AG09319 (cell line): ENCODE results near the gene NUDT14.

ENCODE experiments used
- DNase-seq: peaks from one replicate; pipeline ENCODE4 v3.0.0-alpha.2; 2010; ENCODE audit warnings: low read depth; ENCODE audit errors: extremely low read depth
- TF ChIP-seq, protein P1 (sequence below): IDR thresholded peaks from 2 replicates; pipeline ENCODE4 v1.5.1; 2011; ENCODE audit warnings: low read depth, mild to moderate bottlenecking, inconsistent platforms, low read length, moderate library complexity

Gene NUDT14

DNA sequence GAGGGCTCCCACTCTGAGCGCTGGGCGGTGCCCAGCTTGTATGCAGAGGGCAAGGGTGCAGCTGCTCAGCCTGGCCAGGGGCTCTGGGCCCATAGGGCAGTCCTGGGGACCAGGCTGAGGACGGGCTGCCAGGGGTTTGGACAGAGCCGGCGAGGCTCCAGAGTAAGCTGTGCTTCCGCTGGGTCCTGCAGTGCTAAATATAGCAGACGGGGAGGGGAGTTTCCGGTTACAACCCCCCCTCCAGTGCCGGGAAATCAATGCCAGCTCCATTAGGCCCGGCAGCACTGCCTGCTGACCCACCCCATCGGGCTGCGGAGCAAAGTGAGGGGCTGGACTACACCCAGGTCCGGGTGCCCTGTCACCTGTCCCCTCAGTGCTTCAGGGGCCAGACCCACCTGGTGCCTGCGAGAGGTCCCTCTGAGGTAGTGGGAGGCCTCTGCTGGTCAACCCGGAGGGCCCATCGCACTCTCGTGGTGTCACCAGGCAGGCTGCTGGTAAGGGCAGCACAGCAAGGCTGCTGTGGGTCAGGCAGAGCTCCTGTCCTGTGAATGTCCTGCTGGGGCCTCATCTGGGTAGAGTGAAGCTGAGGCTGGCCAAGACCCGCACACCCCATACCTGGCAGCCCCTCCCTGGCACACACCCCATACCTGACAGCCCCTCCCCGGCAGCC is 10.0 kb downstream of the NUDT14 start:
- TF ChIP-seq, protein P1, sequence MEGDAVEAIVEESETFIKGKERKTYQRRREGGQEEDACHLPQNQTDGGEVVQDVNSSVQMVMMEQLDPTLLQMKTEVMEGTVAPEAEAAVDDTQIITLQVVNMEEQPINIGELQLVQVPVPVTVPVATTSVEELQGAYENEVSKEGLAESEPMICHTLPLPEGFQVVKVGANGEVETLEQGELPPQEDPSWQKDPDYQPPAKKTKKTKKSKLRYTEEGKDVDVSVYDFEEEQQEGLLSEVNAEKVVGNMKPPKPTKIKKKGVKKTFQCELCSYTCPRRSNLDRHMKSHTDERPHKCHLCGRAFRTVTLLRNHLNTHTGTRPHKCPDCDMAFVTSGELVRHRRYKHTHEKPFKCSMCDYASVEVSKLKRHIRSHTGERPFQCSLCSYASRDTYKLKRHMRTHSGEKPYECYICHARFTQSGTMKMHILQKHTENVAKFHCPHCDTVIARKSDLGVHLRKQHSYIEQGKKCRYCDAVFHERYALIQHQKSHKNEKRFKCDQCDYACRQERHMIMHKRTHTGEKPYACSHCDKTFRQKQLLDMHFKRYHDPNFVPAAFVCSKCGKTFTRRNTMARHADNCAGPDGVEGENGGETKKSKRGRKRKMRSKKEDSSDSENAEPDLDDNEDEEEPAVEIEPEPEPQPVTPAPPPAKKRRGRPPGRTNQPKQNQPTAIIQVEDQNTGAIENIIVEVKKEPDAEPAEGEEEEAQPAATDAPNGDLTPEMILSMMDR = no peak
- DNase-seq = no peak

DNA sequence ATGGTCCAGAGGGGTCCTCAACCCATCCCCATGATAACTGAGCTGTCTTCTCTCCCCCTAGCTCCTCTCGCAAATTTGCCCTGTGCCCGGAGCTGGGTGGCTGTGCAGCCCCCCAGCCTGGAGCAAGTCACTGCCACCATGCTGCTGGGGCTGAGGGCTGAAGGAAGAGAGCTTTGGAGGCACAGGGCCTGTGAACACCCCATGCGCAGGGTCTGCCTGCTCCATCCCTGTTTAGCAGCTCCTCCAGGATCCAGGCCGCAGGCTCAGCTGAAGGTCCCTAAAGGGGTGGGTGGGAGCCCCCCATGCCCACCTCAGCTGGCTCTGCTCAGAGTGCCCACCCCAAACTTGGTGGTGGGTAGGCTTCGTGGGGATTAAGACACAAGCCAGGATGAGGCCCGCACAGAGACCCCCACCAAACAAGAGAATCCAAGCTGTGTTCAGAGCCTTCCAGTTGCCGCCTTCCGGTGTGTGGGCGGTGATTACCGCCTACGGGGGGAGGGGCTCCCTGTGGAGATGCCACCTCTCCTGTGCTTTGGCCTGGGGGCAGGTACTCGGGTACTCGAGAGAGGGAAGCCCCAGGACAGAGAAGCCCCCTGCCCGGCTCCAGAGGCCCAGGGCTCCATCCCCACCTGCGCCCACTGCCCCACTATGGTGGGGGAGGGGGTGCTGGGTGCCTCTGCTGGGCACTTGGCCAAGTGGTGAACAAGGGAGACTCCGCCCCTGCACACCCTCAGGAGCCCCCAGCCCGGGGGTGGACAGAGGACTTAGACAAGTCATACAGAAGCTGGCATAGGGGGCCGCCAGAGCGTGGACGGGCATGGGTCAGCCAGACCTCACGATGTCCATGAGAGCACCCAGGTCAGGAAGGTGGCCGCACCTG is 11.1 kb downstream of the NUDT14 start:
- TF ChIP-seq, protein P1 = no peak
- no peak for DNase-seq

DNA sequence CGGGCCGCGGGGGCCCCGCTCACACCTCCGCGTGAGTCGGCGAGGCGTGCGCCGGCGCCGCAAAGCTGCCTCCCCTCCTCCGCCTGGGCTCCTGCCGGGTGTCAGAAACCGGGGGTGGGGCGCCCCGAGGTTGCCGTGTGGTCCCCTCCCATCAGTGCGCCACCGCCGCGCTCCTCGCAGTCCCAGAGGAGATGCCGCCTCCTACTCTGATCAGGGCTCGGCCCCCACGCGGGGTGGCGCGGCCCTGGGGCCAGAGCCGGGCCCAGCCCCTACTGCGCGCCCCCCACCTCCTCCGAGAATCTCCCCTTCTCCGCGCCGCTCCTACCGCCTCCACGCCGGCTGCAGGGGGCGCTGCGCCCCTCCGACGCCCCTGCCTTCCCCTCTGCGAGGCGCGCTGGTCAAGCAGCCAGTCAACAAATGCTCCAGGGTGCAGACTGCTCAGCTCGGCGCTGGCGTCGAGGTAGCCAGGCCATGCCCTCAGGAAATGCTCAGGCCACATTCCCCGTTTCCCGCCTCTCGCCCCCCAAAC is 12.1 kb downstream of the NUDT14 start:
- no peak for DNase-seq
- TF ChIP-seq, protein P1 = peak; percentile 26

DNA sequence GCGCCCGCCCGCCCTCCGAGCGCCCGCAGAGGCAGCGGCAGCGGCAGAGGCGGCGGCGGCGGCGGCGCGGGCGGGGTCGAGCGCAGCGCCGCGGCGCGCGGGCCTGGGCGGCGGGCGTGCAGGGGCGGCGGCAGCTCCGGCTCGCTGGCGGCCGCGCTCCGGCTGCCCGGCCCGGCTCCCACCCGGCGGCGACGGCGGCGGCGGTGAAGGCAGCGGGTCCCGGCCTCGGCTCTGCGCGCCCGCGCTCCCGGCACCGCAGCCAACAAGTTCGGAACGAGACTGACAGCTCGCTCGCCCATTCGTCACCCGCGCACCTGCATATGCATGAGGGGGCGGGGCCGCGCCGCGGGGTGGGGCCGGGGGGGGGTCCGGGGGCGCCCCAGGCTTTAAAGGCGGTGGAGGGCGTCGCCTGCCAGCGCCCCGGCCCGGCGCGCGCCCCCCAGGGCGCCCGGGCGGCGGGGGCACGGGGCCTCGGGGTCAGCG is 12.6 kb downstream of the NUDT14 start, which contains the start of gene JAG2:
Gene JAG2, minus strand, starts transcription at position 281 of the 483 bp plus-strand sequence. CDS start 356 bp downstream, outside the sequence.
- TF ChIP-seq, protein P1 = no peak
- DNase-seq = no peak

DNA sequence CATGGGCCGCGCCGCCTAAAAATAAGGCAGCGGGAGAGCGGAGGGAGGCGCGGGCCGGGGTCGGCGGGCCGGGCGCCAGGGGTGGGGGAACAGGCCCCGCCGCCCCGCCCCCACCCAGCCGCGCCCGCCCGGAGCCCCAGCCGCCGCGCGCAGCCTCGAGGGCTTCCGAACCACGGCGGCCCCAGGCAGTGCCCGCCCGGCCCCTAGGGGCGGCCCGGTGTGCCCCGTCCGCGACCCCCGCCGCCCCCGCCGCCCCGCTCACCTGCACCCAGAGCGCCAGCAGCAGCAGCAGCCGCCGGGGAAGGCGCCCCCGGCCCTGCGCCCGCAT is 13.1 kb downstream of the NUDT14 start:
- no peak for DNase-seq
- TF ChIP-seq, protein P1 = no peak

DNA sequence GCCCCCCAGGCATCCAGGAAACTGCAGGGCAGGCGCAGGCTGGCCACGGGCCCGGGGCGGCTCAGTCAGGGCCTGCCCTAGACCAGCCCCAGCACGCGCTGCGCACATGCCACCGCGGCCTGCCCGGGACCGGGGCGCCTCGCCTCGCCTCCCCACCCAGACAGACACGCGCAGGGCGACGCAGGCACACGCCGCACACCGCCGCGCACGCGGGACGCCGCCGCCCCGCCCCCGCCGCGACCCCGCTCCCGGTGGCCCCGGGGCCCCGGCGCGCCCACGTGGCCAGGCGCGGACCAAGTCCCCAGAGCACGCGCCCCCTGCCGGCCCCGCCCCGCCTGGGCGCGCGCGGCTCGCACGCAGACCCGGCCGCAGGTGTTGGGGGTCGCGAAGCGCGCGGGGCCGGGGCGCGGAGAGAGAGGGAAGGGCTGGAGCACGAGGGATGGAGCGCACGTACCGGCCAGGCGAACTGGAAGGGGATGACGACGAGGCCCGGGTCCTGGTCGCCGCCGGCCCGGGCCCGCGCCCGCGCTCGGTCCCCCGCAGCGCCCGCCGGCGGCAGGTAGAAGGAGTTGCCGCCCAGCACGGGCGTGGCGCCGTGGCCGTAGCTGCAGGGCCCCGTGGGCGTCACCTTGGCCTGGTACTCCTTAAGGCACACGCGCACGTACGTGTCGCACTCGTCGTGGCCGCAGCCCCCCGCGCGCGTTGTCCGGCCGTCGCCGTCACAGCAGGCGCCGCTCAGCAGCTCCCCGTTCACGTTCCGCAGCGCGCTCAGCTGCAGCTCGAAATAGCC is 13.6 kb downstream of the NUDT14 start:
- TF ChIP-seq, protein P1 = no peak
- DNase-seq = no peak
